ENCODE results near the gene TMEM132A.

The TMEM132A gene

GRCh38 chr11:60923326-60923725 is 934 bp upstream of the TMEM132A start:
- H3K9me3 Mint-ChIP-seq: no peaks in the 10 kb centered on the region
- H3K36me3 Mint-ChIP-seq (ENCODE audit: low read depth): peaks cover 53% of the 10 kb centered on the region
- H3K27ac Mint-ChIP-seq: no peak overlapping the region
- H3K4me3 Mint-ChIP-seq: no peak overlapping the region
- peaks cover 21% of the 10 kb centered on the region for H3K27me3 Mint-ChIP-seq
- no peak for DNase-seq
- peaks cover 37% of the 10 kb centered on the region for H3K4me1 Mint-ChIP-seq (ENCODE audit: low read depth)

- Mint-ChIP-seq H3K27ac (no peak overlapping the region), H3K4me3 (peak overlapping the region; percentile 50), H3K27me3 (peaks cover 21% of the 10 kb centered on the region), H3K9me3 (no peaks in the 10 kb centered on the region), H3K4me1 (ENCODE audit: low read depth) (peaks cover 32% of the 10 kb centered on the region), H3K36me3 (ENCODE audit: low read depth) (peaks cover 50% of the 10 kb centered on the region)
- DNase-seq: no peak
These were observed 505 bp upstream of the TMEM132A start for GRCh38 chr11:60923800-60924109.

GRCh38 chr11:60924906-60925853 is 920 bp downstream of the TMEM132A start:
- Mint-ChIP-seq H3K27me3 (peaks cover 21% of the 10 kb centered on the region), H3K4me3 (peak overlapping the region; percentile 53), H3K27ac (no peak overlapping the region), H3K36me3 (ENCODE audit: low read depth) (peaks cover 36% of the 10 kb centered on the region), H3K9me3 (no peaks in the 10 kb centered on the region), H3K4me1 (ENCODE audit: low read depth) (peaks cover 22% of the 10 kb centered on the region)
- no peak for DNase-seq

- DNase-seq: no peak
- H3K27ac Mint-ChIP-seq: no peak overlapping the region
- peaks cover 29% of the 10 kb centered on the region for H3K36me3 Mint-ChIP-seq (ENCODE audit: low read depth)
- H3K4me3 Mint-ChIP-seq: no peak overlapping the region
- peaks cover 22% of the 10 kb centered on the region for H3K4me1 Mint-ChIP-seq (ENCODE audit: low read depth)
- peaks cover 21% of the 10 kb centered on the region for H3K27me3 Mint-ChIP-seq
- H3K9me3 Mint-ChIP-seq: no peaks in the 10 kb centered on the region
These were observed 1.6 kb downstream of the TMEM132A start for GRCh38 chr11:60925868-60926267.

GRCh38 chr11:60926500-60926899 is 2.2 kb downstream of the TMEM132A start:
- peaks cover 22% of the 10 kb centered on the region for H3K4me1 Mint-ChIP-seq (ENCODE audit: low read depth)
- H3K27ac Mint-ChIP-seq: no peak overlapping the region
- H3K27me3 Mint-ChIP-seq: peaks cover 21% of the 10 kb centered on the region
- no peaks in the 10 kb centered on the region for H3K9me3 Mint-ChIP-seq
- H3K4me3 Mint-ChIP-seq: no peak overlapping the region
- peaks cover 23% of the 10 kb centered on the region for H3K36me3 Mint-ChIP-seq (ENCODE audit: low read depth)
- no peak for DNase-seq

- Mint-ChIP-seq H3K4me3 (no peak overlapping the region), H3K36me3 (ENCODE audit: low read depth) (peaks cover 17% of the 10 kb centered on the region), H3K27ac (no peak overlapping the region), H3K27me3 (peaks cover 21% of the 10 kb centered on the region), H3K4me1 (ENCODE audit: low read depth) (peaks cover 22% of the 10 kb centered on the region), H3K9me3 (no peaks in the 10 kb centered on the region)
- no peak for DNase-seq
These were observed 2.9 kb downstream of the TMEM132A start for GRCh38 chr11:60927061-60927592.

GRCh38 chr11:60927600-60927999 is 3.3 kb downstream of the TMEM132A start:
- H3K36me3 Mint-ChIP-seq (ENCODE audit: low read depth): peaks cover 12% of the 10 kb centered on the region
- peaks cover 21% of the 10 kb centered on the region for H3K27me3 Mint-ChIP-seq
- DNase-seq: no peak
- no peak overlapping the region for H3K4me3 Mint-ChIP-seq
- no peak overlapping the region for H3K27ac Mint-ChIP-seq
- peaks cover 22% of the 10 kb centered on the region for H3K4me1 Mint-ChIP-seq (ENCODE audit: low read depth)
- H3K9me3 Mint-ChIP-seq: no peaks in the 10 kb centered on the region

GRCh38 chr11:60928563-60929001 is 4.3 kb downstream of the TMEM132A start:
- no peak overlapping the region for H3K4me3 Mint-ChIP-seq
- no peak for DNase-seq
- H3K9me3 Mint-ChIP-seq: no peaks in the 10 kb centered on the region
- peaks cover 2% of the 10 kb centered on the region for H3K36me3 Mint-ChIP-seq (ENCODE audit: low read depth)
- H3K27ac Mint-ChIP-seq: no peak overlapping the region
- peaks cover 18% of the 10 kb centered on the region for H3K27me3 Mint-ChIP-seq
- H3K4me1 Mint-ChIP-seq (ENCODE audit: low read depth): peaks cover 18% of the 10 kb centered on the region

GRCh38 chr11:60929764-60930163 is 5.5 kb downstream of the TMEM132A start:
- Mint-ChIP-seq H3K9me3 (no peaks in the 10 kb centered on the region), H3K27me3 (peaks cover 18% of the 10 kb centered on the region), H3K36me3 (ENCODE audit: low read depth) (no peaks in the 10 kb centered on the region), H3K4me1 (ENCODE audit: low read depth) (peaks cover 13% of the 10 kb centered on the region), H3K27ac (no peak overlapping the region), H3K4me3 (no peak overlapping the region)
- no peak for DNase-seq

- H3K9me3 Mint-ChIP-seq: no peaks in the 10 kb centered on the region
- peaks cover 12% of the 10 kb centered on the region for H3K27me3 Mint-ChIP-seq
- peaks cover 6% of the 10 kb centered on the region for H3K4me1 Mint-ChIP-seq (ENCODE audit: low read depth)
- no peaks in the 10 kb centered on the region for H3K36me3 Mint-ChIP-seq (ENCODE audit: low read depth)
- DNase-seq: no peak
- no peak overlapping the region for H3K27ac Mint-ChIP-seq
- H3K4me3 Mint-ChIP-seq: no peak overlapping the region
These were observed 6.1 kb downstream of the TMEM132A start for GRCh38 chr11:60930394-60930793.

- H3K9me3 Mint-ChIP-seq: no peaks in the 10 kb centered on the region
- no peaks in the 10 kb centered on the region for H3K4me1 Mint-ChIP-seq (ENCODE audit: low read depth)
- no peak for DNase-seq
- H3K4me3 Mint-ChIP-seq: no peak overlapping the region
- H3K27me3 Mint-ChIP-seq: peaks cover 5% of the 10 kb centered on the region
- H3K36me3 Mint-ChIP-seq (ENCODE audit: low read depth): no peaks in the 10 kb centered on the region
- no peak overlapping the region for H3K27ac Mint-ChIP-seq
These were observed 7.7 kb downstream of the TMEM132A start for GRCh38 chr11:60931917-60932316.

- Mint-ChIP-seq H3K27ac (no peak overlapping the region), H3K4me1 (ENCODE audit: low read depth) (no peaks in the 10 kb centered on the region), H3K9me3 (no peaks in the 10 kb centered on the region), H3K36me3 (ENCODE audit: low read depth) (no peaks in the 10 kb centered on the region), H3K27me3 (peaks cover 5% of the 10 kb centered on the region), H3K4me3 (no peak overlapping the region)
- DNase-seq: no peak
These were observed 8.5 kb downstream of the TMEM132A start for GRCh38 chr11:60932605-60933356.

- Mint-ChIP-seq H3K27ac (no peak overlapping the region), H3K27me3 (peaks cover 5% of the 10 kb centered on the region), H3K4me1 (ENCODE audit: low read depth) (no peaks in the 10 kb centered on the region), H3K4me3 (no peak overlapping the region), H3K9me3 (no peaks in the 10 kb centered on the region), H3K36me3 (ENCODE audit: low read depth) (no peaks in the 10 kb centered on the region)
- no peak for DNase-seq
These were observed 9.3 kb downstream of the TMEM132A start for GRCh38 chr11:60933416-60934123.

- Mint-ChIP-seq H3K4me1 (ENCODE audit: low read depth) (no peaks in the 10 kb centered on the region), H3K27ac (no peak overlapping the region), H3K4me3 (no peak overlapping the region), H3K9me3 (no peaks in the 10 kb centered on the region), H3K27me3 (peaks cover 5% of the 10 kb centered on the region), H3K36me3 (ENCODE audit: low read depth) (no peaks in the 10 kb centered on the region)
- DNase-seq: no peak
These were observed 10.0 kb downstream of the TMEM132A start for GRCh38 chr11:60934124-60934789.
